Liver (tissue), 9 donors: ENCODE results near the gene MS4A6E. TPM values are rescaled to one million over a fixed set of nuclear protein-coding genes. Genes with fewer than 3 reads are reported as not detected.

ENCODE experiments used
- DNase-seq: peaks from one replicate; pipeline ENCODE4 v3.0.0-alpha.2; 2017; ENCODE audit warnings: low spot score
- H3K27ac ChIP-seq, 2 donors: one replicate each; pipeline ENCODE4 v1.7.0; 2013; ENCODE audit warnings: inconsistent platforms in 2 of 2, low read length in 2 of 2, control low read depth in 1 of 2, low read depth in 1 of 2, mild to moderate bottlenecking in 1 of 2
- H3K27me3 ChIP-seq, 4 donors: one replicate each; pipeline versions ENCODE4 v1.6.1 to v1.7.0; 2013; ENCODE audit warnings: low read length in 3 of 4, inconsistent platforms in 1 of 4, mild to moderate bottlenecking in 1 of 4, moderate library complexity in 1 of 4; ENCODE audit not compliant: control insufficient read depth in 4 of 4, insufficient read depth in 4 of 4
- H3K36me3 ChIP-seq, 4 donors: one replicate each; pipeline versions ENCODE4 v1.6.1 to v1.7.0; 2013; ENCODE audit warnings: low read length in 3 of 4, mild to moderate bottlenecking in 3 of 4, low read depth in 1 of 4, moderate library complexity in 1 of 4; ENCODE audit not compliant: control insufficient read depth in 4 of 4, insufficient read depth in 3 of 4
- H3K4me1 ChIP-seq, 4 donors: one replicate each; pipeline versions ENCODE4 v1.6.1 to v1.7.0; 2013; ENCODE audit warnings: low read length in 3 of 4, mild to moderate bottlenecking in 3 of 4, moderate library complexity in 1 of 4; ENCODE audit not compliant: control insufficient read depth in 4 of 4, insufficient read depth in 4 of 4
- H3K4me3 ChIP-seq, 3 donors: one replicate each; pipeline versions ENCODE4 v1.6.1 to v1.7.0; 2013; ENCODE audit warnings: low read length in 3 of 3, control low read depth in 1 of 3, low read depth in 1 of 3, mild to moderate bottlenecking in 1 of 3
- H3K9ac ChIP-seq, 2 donors: one replicate each; pipeline ENCODE4 v1.7.0; 2013; ENCODE audit warnings: low read length in 2 of 2, mild to moderate bottlenecking in 2 of 2, moderate library complexity in 2 of 2, control low read depth in 1 of 2, low read depth in 1 of 2
- H3K9me3 ChIP-seq, 4 donors: one replicate each; pipeline versions ENCODE4 v1.6.1 to v1.7.0; 2013; ENCODE audit warnings: low read length in 3 of 4; ENCODE audit not compliant: control insufficient read depth in 4 of 4
- ATF3 ChIP-seq: IDR thresholded peaks from 2 replicates; pipeline ENCODE4 v1.6.1; 2016; ENCODE audit warnings: antibody characterized with exemption
- CTCF ChIP-seq: fragments of 150-350 bp; IDR thresholded peaks from 2 replicates; pipeline ENCODE4 v1.5.1; 2017; ENCODE audit warnings: improper control_type of control experiment, low read depth, low read length; ENCODE audit not compliant: missing input control
- EGR1 ChIP-seq, 2 donors: IDR thresholded peaks; 2 replicates each; pipeline ENCODE4 v1.6.1; 2016 to 2018; ENCODE audit warnings: antibody characterized with exemption in 2 of 2, low read depth in 2 of 2
- FOXA1 ChIP-seq: IDR thresholded peaks from 2 replicates; pipeline ENCODE4 v1.6.1; 2016; ENCODE audit warnings: antibody characterized with exemption
- FOXA2 ChIP-seq: IDR thresholded peaks from 2 replicates; pipeline ENCODE4 v1.6.1; 2016; ENCODE audit warnings: antibody characterized with exemption
- GABPA ChIP-seq, 2 donors: IDR thresholded peaks in 1 of 2; conservative IDR thresholded peaks in 1 of 2; 2 replicates each; pipeline ENCODE4 v1.6.1; 2016; ENCODE audit warnings: antibody characterized with exemption in 2 of 2, mild to moderate bottlenecking in 1 of 2, moderate library complexity in 1 of 2
- HNF4A ChIP-seq, 2 donors: conservative IDR thresholded peaks; 2 replicates each; pipeline ENCODE4 v1.6.1; 2016; ENCODE audit warnings: antibody characterized with exemption in 2 of 2, mild to moderate bottlenecking in 2 of 2
- HNF4G ChIP-seq: IDR thresholded peaks from 2 replicates; pipeline ENCODE4 v1.6.1; 2016; ENCODE audit warnings: antibody characterized with exemption
- JUND ChIP-seq, 2 donors: IDR thresholded peaks; 2 replicates each; pipeline ENCODE4 v1.6.1; 2016; ENCODE audit warnings: antibody characterized with exemption in 2 of 2
- MAX ChIP-seq: IDR thresholded peaks from 2 replicates; pipeline ENCODE4 v1.6.1; 2016; ENCODE audit warnings: antibody characterized with exemption
- NR2F2 ChIP-seq: IDR thresholded peaks from 2 replicates; pipeline ENCODE4 v1.6.1; 2016; ENCODE audit warnings: antibody characterized with exemption
- RAD21 ChIP-seq, 2 donors: IDR thresholded peaks; 2 replicates each; pipeline ENCODE4 v1.6.1; 2016; ENCODE audit warnings: antibody characterized with exemption in 2 of 2, mild to moderate bottlenecking in 2 of 2
- REST ChIP-seq: IDR thresholded peaks from 2 replicates; pipeline ENCODE4 v1.6.1; 2016; ENCODE audit warnings: antibody characterized with exemption, mild to moderate bottlenecking
- RXRA ChIP-seq, 2 donors: IDR thresholded peaks; 2 replicates each; pipeline ENCODE4 v1.6.1; 2017 to 2018; ENCODE audit warnings: antibody characterized with exemption in 2 of 2, mild to moderate bottlenecking in 1 of 2
- SP1 ChIP-seq: IDR thresholded peaks from 2 replicates; pipeline ENCODE4 v1.6.1; 2018; ENCODE audit warnings: antibody characterized with exemption, mild to moderate bottlenecking
- TAF1 ChIP-seq: conservative IDR thresholded peaks from 2 replicates; pipeline ENCODE4 v1.6.1; 2016; ENCODE audit warnings: antibody characterized with exemption, mild to moderate bottlenecking
- YY1 ChIP-seq: IDR thresholded peaks from 2 replicates; pipeline ENCODE4 v1.6.1; 2016; ENCODE audit warnings: antibody characterized with exemption, mild to moderate bottlenecking
- ZBTB33 ChIP-seq: IDR thresholded peaks from 2 replicates; pipeline ENCODE4 v1.6.1; 2016; ENCODE audit warnings: antibody characterized with exemption
- WGBS: extraction: QIAGEN DNeasy Blood & Tissue Kit; methylation state at CpG from one replicate; pipeline ENCODE4 v1.1.7; 2013; 5-methylcytosine and 5-hydroxymethylcytosine counted together
- polyA plus RNA-seq, 2 donors: library from polyadenylated mRNA; stranded (reverse) in 1 of 2; unstranded in 1 of 2; fragments of 200-250 nt in 1 of 2; fragments of >200 nt in 1 of 2; fragmentation: Nextera tagmentation in 1 of 2; extraction: Ambion mirVana in 1 of 2; gene quantifications; one replicate each; pipeline versions ENCODE4 v1.2.1 to v1.2.3, GENCODE V29; 2013 to 2015
- total RNA-seq, 2 donors: library from RNA; depleted of rRNA; stranded (reverse); fragments of >200 nt; gene quantifications; one replicate each; pipeline ENCODE4 v1.2.3, GENCODE V29; 2014
- donor health status: healthy.
- donor health status: healthy.
- donor health status: healthy.
- donor health status: healthy.
- donor health status: healthy.

Gene MS4A6E
- total and polyA plus RNA-seq, 4 donors, result 0.22 to 0.75 TPM; not detected in 2

- DNase-seq, result no peak
- TF ChIP-seq EGR1 (IDR thresholded peaks at IDR 0.05; ENCODE audit: low read depth in 2 of 2) (no peak), MAX (no peak), RAD21 (IDR thresholded peaks at IDR 0.05) (no peak), RXRA (IDR thresholded peaks at IDR 0.05) (no peak), YY1 (no peak), SP1 (no peak), TAF1 (no peak), REST (no peak), NR2F2 (no peak)
- H3K4me1 ChIP-seq, result no peaks in the 10 kb centered on the region
- no peaks in the 10 kb centered on the region for H3K9me3 ChIP-seq
- 89% methylated on average over 19 of the region's 19 CpGs for WGBS
- no peaks in the 10 kb centered on the region for H3K36me3 ChIP-seq
- no peak overlapping the region for H3K4me3 ChIP-seq
- no peak overlapping the region for H3K9ac ChIP-seq
- no peak overlapping the region for H3K27ac ChIP-seq
- H3K27me3 ChIP-seq, result peaks cover 0 to 6% (median 0%) of the 10 kb centered on the region in 4 donors
Measured at GRCh38 chr11:60367896-60368295, 40.8 kb downstream of the MS4A6E start.

GRCh38 chr11:60370252-60370810 is 43.3 kb downstream of the MS4A6E start:
- no peak for DNase-seq
- no peak for TF ChIP-seq RAD21 (IDR thresholded peaks at IDR 0.05)
- TF ChIP-seq JUND (IDR thresholded peaks at IDR 0.05), result no peak
- no peak for TF ChIP-seq RXRA (IDR thresholded peaks at IDR 0.05)
- no peak for TF ChIP-seq MAX
- no peak for TF ChIP-seq HNF4G
- TF ChIP-seq ZBTB33, result no peak
- no peak for TF ChIP-seq GABPA (IDR thresholded peaks at IDR 0.05 in 1 of 2, conservative IDR thresholded peaks at IDR 0.05 in 1 of 2)
- TF ChIP-seq NR2F2, result no peak
- TF ChIP-seq TAF1, result no peak
- TF ChIP-seq YY1, result no peak
- no peak for TF ChIP-seq EGR1 (IDR thresholded peaks at IDR 0.05; ENCODE audit: low read depth in 2 of 2)
- no peak for TF ChIP-seq SP1
- no peak for TF ChIP-seq CTCF
- TF ChIP-seq FOXA1, result no peak
- no peak for TF ChIP-seq FOXA2
- TF ChIP-seq REST, result no peak
- no peak for TF ChIP-seq HNF4A (conservative IDR thresholded peaks at IDR 0.05)
- no peak for TF ChIP-seq ATF3
- WGBS, result 61% methylated on average over 2 of the region's 2 CpGs
- Histone ChIP-seq H3K27ac (no peak overlapping the region), H3K9ac (no peak overlapping the region), H3K27me3 (peaks cover 0 to 3% (median 0%) of the 10 kb centered on the region in 4 donors), H3K4me1 (no peaks in the 10 kb centered on the region), H3K9me3 (no peaks in the 10 kb centered on the region), H3K4me3 (no peak overlapping the region), H3K36me3 (no peaks in the 10 kb centered on the region)
